ENCODE measurements around the gene CHORDC1.

- TF ChIP-seq POLR2A (IDR thresholded peaks at IDR 0.05; ENCODE audit: control extremely low read depth in 1 of 2, low read depth in 2 of 2, low read length in 2 of 2): no peak
- TF ChIP-seq ATF2 (IDR thresholded peaks at IDR 0.05; ENCODE audit: low read length): no peak
- no peak for TF ChIP-seq USF2 (IDR thresholded peaks at IDR 0.05; ENCODE audit: low read length)
- no peak for TF ChIP-seq EZH2 (IDR thresholded peaks at IDR 0.05; ENCODE audit: low read depth, low read length, severe bottlenecking)
- no peak for TF ChIP-seq MAX (IDR thresholded peaks at IDR 0.05)
- TF ChIP-seq YY1 (IDR thresholded peaks at IDR 0.05; ENCODE audit: low read depth, low read length): no peak
- TF ChIP-seq SUZ12 (IDR thresholded peaks at IDR 0.05; ENCODE audit: low read length): no peak
Observed at GRCh38 chr11:90250970-90251369, 28.1 kb upstream of the CHORDC1 start.
